Astrocyte of the spinal cord (primary cell): ENCODE results near the gene RAD23B.

ENCODE experiments used
- DNase-seq: peaks from one replicate; pipeline ENCODE4 v3.0.0; 2011; ENCODE audit warnings: low read depth, low spot score
- H3K4me3 ChIP-seq: 2 replicates; pipeline ENCODE4 v1.5.1; 2011; ENCODE audit warnings: low read depth, mild to moderate bottlenecking, low read length, moderate library complexity
- in situ Hi-C: cut with HindIII; loops from 2 replicates; pipeline ENCODE4 v1.10.0; 2017; ENCODE audit warnings: low sequenced_read_pairs
- TF ChIP-seq, protein P1 (sequence below): IDR thresholded peaks from 2 replicates; pipeline ENCODE4 v1.5.1; 2012; ENCODE audit warnings: low read depth, mild to moderate bottlenecking, low read length, inconsistent platforms

The RAD23B gene

DNA sequence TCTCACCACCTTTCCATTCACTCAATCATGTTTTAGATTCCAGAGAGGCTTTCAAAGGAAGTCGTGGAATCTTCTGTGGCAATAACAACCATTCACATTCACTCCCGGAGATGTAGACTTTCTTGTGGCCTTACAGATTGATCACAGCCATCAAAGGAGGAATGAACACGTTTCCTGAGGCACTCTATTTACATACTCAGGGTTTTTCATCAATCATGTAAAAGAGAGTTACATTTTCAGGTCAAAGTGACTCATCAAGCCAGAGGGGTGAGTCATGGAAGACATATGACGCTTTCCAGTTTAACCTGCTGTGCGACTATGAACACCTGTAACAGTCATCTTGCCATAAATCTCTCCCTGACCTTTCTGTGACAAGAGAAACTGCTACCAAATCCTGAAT is 39.3 kb upstream of the RAD23B start:
- DNase-seq, result peak; percentile 68
- in situ Hi-C loops, result no loop called here
- no peak overlapping the region for H3K4me3 ChIP-seq
- TF ChIP-seq, protein P1, sequence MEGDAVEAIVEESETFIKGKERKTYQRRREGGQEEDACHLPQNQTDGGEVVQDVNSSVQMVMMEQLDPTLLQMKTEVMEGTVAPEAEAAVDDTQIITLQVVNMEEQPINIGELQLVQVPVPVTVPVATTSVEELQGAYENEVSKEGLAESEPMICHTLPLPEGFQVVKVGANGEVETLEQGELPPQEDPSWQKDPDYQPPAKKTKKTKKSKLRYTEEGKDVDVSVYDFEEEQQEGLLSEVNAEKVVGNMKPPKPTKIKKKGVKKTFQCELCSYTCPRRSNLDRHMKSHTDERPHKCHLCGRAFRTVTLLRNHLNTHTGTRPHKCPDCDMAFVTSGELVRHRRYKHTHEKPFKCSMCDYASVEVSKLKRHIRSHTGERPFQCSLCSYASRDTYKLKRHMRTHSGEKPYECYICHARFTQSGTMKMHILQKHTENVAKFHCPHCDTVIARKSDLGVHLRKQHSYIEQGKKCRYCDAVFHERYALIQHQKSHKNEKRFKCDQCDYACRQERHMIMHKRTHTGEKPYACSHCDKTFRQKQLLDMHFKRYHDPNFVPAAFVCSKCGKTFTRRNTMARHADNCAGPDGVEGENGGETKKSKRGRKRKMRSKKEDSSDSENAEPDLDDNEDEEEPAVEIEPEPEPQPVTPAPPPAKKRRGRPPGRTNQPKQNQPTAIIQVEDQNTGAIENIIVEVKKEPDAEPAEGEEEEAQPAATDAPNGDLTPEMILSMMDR, result no peak

DNA sequence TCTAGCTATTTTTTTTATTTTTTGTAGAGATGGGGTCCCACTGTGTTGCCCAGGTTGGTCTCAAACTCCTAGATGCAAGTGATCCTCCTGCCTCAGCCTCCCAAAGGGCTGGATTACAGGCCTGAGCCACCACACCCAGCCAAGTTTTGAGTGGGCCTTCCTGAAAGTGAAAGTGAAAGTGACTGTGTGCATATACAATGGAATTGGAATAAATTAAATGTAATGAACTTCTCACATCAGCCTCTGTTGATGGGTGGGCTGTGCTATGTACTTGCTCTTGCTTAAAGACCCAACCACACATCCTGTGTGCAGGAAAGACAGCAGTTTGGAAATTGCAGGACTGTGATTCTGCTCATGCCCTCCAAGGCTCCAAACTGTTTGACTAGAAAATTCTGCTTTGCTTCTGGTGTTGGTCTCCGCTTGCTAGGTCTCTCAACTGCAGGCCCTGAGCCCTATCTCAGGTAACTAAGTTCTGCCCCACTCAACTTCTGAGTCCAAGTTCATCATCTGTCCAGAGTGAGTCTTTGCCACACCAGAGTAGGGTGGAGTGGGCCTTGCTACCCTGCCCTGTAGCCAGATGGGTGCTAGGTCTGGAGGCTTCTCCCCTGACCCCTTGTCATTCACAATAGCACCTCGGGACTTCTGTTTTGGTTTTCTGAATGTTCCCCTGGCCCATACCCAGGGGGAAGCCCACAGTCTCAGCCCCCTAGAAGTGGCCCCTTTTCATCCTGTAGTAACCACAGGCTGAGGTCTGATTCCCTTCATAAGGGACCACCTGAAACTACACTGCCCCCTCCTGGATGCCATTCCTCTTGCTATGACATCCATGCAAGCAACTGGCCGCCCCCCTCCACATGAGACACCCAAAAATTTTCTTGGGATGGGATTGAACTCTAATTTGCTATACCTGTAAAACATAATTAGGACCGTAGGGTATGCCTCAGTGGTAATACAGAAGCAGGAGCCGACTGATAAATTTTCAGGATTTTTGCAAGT is 36.5 kb upstream of the RAD23B start:
- H3K4me3 ChIP-seq, result no peak overlapping the region
- DNase-seq, result peak; percentile 15
- in situ Hi-C loops, result no loop called here
- TF ChIP-seq, protein P1, result peak; percentile 8

DNA sequence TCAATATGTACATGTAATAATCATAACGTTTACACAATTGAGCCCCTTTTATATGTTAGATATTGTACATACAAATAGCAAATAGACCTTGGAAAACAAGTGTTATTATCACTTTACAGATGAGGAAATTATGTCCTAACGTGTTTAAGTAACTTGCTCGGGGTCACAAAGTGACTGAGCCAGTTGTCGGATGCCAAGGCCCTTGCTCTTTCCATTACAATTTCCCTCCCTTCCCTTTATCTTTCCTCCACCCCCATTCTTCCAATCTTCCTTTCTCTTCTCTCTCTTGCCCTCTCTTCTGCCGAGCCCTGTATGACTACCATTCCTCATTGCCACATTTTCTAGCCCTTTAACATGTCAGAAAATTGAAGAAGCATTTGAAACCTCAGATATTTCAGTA is 34.4 kb upstream of the RAD23B start:
- no peak for DNase-seq
- H3K4me3 ChIP-seq, result no peak overlapping the region
- TF ChIP-seq, protein P1, result no peak
- in situ Hi-C loops, result no loop called here

DNA sequence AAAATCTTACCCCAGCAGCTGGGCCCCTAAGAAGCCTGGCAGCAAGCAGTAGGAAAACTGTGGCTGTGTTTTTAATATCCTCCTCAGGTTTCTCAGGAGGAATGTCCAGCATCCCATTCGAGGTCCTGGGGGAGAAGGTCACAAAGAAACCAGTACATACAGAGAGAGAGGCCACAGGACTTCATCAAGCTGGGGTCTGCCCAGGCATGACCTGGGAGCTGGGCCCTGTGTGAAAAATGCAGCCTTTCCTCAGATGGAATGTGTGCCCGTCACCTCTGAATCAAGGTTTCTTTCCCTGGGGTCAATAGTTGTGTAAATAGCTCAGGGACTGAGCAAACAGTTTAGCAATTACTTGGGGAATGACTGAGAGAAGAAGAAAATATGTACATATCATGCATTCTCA is 33.9 kb upstream of the RAD23B start:
- peak; percentile 29 for DNase-seq
- H3K4me3 ChIP-seq, result no peak overlapping the region
- TF ChIP-seq, protein P1, result no peak
- in situ Hi-C loops, result no loop called here

DNA sequence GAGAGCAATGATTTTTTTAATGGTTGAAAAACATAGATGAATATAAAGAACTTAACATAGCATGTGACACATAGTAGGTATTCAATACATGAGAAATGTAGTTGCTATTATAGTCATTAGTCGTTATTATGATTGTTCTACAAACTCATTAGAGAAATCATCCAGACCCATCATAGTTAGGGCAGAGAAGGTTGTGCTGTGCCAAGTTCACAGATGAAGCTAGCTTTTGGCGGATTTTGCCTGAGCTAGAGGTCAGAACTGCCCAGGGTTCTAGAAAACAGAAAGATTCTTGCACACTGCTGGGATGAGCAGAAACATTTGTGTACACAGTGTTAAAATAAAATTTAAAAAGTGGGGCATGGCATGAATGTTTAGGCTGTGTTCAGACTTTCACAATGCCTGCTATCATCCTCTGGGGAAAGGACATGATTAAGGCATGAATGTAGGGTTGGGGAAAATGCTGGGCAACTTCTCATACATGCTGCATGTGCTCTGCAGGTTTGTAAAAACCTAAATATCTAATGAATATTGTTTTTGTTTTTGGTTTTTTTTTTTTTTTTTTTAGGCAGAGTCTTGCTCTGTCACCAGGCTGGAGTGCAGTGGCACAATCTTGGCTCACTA is 33.3 kb upstream of the RAD23B start:
- no peak overlapping the region for H3K4me3 ChIP-seq
- in situ Hi-C loops, result no loop called here
- TF ChIP-seq, protein P1, result no peak
- no peak for DNase-seq

DNA sequence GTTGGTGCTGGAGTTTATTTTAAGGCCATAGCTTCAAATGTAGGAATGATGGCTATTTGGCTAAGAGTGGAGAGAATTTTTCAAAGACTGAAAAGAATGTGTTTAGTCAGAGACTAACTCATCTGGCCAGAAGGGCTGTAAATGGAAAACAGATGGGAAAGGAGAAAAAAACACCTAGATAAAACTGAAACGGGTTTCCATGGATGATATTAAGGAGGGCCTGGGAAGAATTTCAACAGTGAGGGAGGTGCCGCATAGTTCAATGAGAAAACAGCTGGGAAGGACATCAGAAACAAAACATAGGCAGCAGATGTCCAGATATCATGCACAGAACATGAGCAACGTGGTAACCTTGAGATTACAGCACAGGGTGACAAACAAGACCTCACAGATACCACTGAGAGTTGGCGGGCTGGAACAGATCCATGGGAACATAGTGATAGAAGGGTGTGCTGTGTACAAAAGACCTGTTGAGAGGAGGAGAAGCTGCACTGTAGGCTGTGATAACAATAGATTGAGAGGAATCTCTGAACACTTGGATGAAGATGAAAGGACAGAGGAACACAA is 31.2 kb upstream of the RAD23B start:
- TF ChIP-seq, protein P1, result no peak
- in situ Hi-C loops, result no loop called here
- no peak overlapping the region for H3K4me3 ChIP-seq
- DNase-seq, result peak; percentile 89
